ENCODE results near the gene HOXC6.

Gene HOXC6

DNA sequence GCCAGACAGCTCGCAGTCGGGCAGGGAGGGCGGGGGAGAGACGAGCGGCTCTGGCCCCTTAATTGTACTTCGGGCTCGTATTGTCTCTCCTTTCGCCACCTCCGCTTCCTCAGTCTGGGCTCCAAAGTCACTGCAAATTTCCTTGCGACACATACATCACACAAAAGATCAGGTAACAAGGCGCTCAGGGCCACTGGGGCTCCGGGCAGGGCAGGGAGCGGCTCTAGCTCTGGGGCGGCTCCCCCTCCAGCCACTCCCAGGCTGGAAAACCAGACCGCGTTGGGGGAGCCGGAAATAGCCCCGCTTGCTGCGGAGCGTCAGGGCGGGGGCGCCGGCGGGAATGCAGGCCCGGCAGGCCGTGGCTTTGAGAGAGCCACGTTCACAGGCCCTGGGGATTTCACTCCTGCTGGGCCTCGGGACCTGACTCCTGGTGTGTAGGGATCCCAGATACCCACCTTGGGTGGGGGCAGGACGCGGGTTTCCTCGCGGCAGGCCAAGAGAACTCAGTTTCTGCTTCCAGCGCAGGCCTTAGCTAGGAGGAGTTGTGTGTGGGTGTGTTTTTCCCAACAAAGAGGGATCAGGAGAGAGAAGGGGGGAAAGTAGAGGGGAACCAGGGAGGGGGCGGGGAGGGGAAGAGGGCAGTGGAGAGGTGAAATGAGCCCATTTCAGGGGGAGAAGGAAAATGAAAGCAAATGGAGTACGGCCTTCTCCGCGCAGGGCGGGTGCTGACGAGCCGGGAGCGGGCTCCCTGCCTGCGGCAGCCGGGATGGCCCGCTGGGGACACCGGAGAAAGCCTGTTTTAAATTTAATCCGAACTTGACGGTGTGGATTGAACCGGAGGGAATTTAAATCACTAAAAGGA is 32.6 kb upstream of the HOXC6 start (continued):
- TF ChIP-seq, protein P1, sequence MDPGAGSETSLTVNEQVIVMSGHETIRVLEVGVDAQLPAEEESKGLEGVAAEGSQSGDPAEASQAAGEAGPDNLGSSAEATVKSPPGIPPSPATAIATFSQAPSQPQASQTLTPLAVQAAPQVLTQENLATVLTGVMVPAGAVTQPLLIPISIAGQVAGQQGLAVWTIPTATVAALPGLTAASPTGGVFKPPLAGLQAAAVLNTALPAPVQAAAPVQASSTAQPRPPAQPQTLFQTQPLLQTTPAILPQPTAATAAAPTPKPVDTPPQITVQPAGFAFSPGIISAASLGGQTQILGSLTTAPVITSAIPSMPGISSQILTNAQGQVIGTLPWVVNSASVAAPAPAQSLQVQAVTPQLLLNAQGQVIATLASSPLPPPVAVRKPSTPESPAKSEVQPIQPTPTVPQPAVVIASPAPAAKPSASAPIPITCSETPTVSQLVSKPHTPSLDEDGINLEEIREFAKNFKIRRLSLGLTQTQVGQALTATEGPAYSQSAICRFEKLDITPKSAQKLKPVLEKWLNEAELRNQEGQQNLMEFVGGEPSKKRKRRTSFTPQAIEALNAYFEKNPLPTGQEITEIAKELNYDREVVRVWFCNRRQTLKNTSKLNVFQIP (CRISPR knock-in tag; IDR thresholded peaks at IDR 0.05; ENCODE audit: borderline replicate concordance, low read depth), result no peak
- TF ChIP-seq OSR1 (CRISPR knock-in tag; IDR thresholded peaks at IDR 0.05) (no peak), ZFP3 (CRISPR knock-in tag; IDR thresholded peaks at IDR 0.05) (no peak)

DNA sequence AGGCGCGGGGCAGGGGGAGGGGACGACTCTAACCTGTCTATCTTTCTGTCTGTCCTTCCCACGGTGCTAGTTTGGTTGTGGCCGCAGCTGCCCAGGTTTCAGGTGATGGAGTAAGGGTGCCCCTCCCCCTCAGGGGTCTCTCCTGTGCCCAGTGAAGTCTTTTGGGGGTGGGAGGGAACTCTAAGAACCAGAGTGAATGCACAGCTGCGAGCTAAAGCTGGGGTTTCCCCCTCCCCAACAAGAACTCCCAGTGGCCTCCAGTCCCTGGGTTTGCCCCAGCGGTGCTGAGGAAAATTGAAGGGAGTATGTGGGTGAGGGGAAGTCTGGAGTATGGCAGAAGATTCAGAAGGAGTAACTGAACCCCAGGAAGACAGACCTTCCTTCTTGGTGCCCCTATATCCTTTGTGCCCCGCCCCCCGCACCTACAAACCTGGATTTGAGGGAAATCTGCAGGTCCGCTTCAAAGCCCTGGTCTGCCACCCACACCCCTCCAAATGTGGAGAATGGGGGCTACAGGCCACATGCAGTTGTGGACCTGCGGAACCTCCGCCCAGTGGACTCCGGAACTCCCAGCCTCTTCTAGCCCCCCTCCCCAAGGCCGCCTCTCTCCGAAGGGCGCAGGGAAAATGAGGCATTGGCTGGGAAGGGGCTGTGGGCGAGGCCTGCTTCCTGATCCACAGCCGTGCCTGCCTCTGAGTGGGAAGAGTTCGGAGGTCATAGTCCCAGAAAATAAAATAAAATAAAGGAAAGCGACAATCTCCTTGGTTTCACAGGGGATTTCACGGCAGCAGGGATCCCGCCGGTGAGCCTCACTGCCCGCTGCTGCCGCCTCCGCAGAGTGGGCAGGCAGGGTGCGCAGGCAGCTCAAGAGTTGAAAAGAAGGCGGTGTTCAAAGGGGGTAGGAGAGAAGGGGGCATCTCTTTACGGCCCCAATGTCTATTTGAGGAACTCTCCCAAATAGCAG is 31.7 kb upstream of the HOXC6 start:
- TF ChIP-seq ZNF8 (CRISPR knock-in tag; IDR thresholded peaks at IDR 0.05), result no peak

DNA sequence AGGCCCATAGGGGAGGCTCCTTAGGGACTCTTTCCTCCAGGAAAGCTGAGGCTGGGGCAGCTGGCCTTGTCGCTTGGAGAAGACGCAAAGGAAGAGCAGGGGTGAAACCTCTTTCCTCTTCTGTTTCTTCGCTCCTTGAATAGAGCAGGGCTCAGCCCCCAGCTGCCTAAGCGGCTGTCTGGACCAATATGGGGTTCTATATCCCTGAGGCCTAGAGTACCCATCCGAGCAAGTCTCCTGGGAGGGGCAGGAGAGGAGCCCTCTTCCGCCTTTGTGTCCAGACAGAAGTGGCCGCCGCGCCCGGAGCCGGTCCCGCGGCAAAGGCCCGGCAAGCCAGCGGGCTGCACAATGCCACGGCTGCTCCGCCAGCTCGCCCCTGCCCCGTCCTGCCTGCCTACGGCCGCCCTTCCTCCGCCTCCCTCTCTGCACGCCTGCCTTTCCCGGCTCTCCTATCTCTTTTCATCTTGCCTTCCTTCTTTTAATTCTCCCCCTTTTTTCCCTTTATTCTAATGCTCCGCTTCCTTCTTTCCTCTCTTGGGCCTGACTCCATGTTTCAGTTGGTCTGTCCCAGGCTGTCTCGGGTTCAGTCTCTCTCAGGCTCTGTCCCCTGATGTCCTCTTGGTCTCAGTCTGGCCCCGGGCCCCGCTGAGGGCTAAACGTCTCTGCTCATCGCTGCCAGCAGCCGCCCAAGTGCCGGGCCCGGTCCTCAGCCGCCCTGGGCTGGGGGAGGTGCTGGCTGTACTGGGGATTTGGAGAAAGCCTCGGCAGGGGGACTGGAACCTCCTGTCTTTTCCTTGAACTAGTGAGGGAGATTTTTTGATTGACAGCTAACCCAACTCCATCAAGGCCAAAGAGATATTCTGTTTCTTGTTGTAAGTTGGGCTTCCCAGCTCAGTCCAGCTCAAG is 30.8 kb upstream of the HOXC6 start:
- no peak for ATAC-seq
- TF ChIP-seq BACH2 (CRISPR knock-in tag; IDR thresholded peaks at IDR 0.05; ENCODE audit: borderline replicate concordance), result no peak
- TF ChIP-seq, protein P2, sequence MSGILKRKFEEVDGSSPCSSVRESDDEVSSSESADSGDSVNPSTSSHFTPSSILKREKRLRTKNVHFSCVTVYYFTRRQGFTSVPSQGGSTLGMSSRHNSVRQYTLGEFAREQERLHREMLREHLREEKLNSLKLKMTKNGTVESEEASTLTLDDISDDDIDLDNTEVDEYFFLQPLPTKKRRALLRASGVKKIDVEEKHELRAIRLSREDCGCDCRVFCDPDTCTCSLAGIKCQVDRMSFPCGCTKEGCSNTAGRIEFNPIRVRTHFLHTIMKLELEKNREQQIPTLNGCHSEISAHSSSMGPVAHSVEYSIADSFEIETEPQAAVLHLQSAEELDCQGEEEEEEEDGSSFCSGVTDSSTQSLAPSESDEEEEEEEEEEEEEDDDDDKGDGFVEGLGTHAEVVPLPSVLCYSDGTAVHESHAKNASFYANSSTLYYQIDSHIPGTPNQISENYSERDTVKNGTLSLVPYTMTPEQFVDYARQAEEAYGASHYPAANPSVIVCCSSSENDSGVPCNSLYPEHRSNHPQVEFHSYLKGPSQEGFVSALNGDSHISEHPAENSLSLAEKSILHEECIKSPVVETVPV (CRISPR knock-in tag; IDR thresholded peaks at IDR 0.05), result no peak
- no peak for TF ChIP-seq GLIS3 (CRISPR knock-in tag; IDR thresholded peaks at IDR 0.05)
- TF ChIP-seq ZNF8 (CRISPR knock-in tag; IDR thresholded peaks at IDR 0.05), result no peak
- no peak for TF ChIP-seq ISL1 (CRISPR knock-in tag; IDR thresholded peaks at IDR 0.05)
- no peak for TF ChIP-seq ZFP3 (CRISPR knock-in tag; IDR thresholded peaks at IDR 0.05)
- TF ChIP-seq ZNF70 (CRISPR knock-in tag; IDR thresholded peaks at IDR 0.05), result no peak
- TF ChIP-seq ESRRG (CRISPR knock-in tag; IDR thresholded peaks at IDR 0.05), result no peak
- no peak for TF ChIP-seq PPARA (CRISPR knock-in tag; IDR thresholded peaks at IDR 0.05; ENCODE audit: borderline replicate concordance)
- TF ChIP-seq TCF4 (CRISPR knock-in tag; IDR thresholded peaks at IDR 0.05; ENCODE audit: borderline replicate concordance), result no peak
- TF ChIP-seq SNAI2 (CRISPR knock-in tag; IDR thresholded peaks at IDR 0.05), result no peak
- no peak for TF ChIP-seq ZC3H10 (CRISPR knock-in tag; IDR thresholded peaks at IDR 0.05)
- TF ChIP-seq TOX (CRISPR knock-in tag; IDR thresholded peaks at IDR 0.05; ENCODE audit: borderline replicate concordance), result no peak
- TF ChIP-seq ZNF565 (CRISPR knock-in tag; conservative IDR thresholded peaks at IDR 0.05; ENCODE audit: low read depth), result no peak
- no peak for TF ChIP-seq CSDC2 (CRISPR knock-in tag; IDR thresholded peaks at IDR 0.05)
- TF ChIP-seq, protein P3, sequence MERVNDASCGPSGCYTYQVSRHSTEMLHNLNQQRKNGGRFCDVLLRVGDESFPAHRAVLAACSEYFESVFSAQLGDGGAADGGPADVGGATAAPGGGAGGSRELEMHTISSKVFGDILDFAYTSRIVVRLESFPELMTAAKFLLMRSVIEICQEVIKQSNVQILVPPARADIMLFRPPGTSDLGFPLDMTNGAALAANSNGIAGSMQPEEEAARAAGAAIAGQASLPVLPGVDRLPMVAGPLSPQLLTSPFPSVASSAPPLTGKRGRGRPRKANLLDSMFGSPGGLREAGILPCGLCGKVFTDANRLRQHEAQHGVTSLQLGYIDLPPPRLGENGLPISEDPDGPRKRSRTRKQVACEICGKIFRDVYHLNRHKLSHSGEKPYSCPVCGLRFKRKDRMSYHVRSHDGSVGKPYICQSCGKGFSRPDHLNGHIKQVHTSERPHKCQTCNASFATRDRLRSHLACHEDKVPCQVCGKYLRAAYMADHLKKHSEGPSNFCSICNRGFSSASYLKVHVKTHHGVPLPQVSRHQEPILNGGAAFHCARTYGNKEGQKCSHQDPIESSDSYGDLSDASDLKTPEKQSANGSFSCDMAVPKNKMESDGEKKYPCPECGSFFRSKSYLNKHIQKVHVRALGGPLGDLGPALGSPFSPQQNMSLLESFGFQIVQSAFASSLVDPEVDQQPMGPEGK (CRISPR knock-in tag; IDR thresholded peaks at IDR 0.05; ENCODE audit: borderline replicate concordance), result no peak
- TF ChIP-seq OSR1 (CRISPR knock-in tag; IDR thresholded peaks at IDR 0.05), result no peak
- no peak for TF ChIP-seq ZFP30 (CRISPR knock-in tag; IDR thresholded peaks at IDR 0.05)

More for the DNA sequence above, 31.7 kb upstream of the HOXC6 start:
- no peak for ATAC-seq

DNA sequence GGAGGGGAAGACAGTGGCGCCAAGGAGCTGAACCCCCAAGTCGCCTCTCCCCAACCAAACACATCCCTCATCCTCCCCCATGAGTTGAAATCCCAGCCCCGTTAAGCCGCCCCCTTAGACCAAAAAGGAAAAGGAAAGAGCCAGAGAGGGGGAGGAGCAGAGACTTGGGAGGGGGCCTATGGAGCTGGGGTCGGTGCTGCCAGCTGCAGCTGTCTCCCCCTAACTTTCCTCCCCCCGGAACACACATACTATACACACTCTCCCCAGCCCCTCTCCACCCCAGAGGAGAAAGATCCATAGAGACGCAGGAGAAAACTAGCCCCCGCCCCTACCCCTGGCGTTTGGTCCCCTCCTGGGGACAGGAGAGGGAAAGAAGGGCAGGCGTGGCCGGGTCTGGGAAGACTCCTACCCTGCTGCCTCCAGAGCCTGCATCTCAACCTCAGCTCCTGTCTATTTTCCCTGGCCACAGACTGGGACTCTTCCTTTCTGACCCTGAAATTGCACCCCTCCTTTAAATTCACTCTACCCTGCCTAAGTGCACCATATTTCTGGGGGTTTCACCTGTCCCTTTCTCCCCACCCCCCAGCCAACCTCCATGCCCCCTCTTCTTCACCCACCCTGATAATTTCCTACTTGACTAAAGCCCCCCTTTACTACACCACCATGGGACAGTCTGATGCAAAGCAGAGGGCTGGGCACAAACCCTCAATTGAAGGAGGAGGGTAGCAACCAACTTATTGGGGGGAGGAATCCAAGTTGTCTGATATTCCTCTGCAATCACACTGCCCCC is 29.9 kb upstream of the HOXC6 start:
- TF ChIP-seq, protein P2 (CRISPR knock-in tag; IDR thresholded peaks at IDR 0.05), result no peak
- TF ChIP-seq CSDC2 (CRISPR knock-in tag; IDR thresholded peaks at IDR 0.05), result no peak
- no peak for TF ChIP-seq ZC3H10 (CRISPR knock-in tag; IDR thresholded peaks at IDR 0.05)
- no peak for TF ChIP-seq ZNF70 (CRISPR knock-in tag; IDR thresholded peaks at IDR 0.05)
- TF ChIP-seq ZNF565 (CRISPR knock-in tag; conservative IDR thresholded peaks at IDR 0.05; ENCODE audit: low read depth), result no peak
- no peak for TF ChIP-seq RARB (CRISPR knock-in tag; IDR thresholded peaks at IDR 0.05)
- TF ChIP-seq, protein P3 (CRISPR knock-in tag; IDR thresholded peaks at IDR 0.05; ENCODE audit: borderline replicate concordance), result no peak
- no peak for TF ChIP-seq ZNF8 (CRISPR knock-in tag; IDR thresholded peaks at IDR 0.05)
- TF ChIP-seq SNAI2 (CRISPR knock-in tag; IDR thresholded peaks at IDR 0.05), result no peak
- ATAC-seq, result no peak

All from SK-N-SH treated with all-trans-retinoic acid at 6 μM for 48 hours (cell line).